PC-3 (cell line): ENCODE results near the gene TRIM24. TPM values are rescaled to one million over a fixed set of nuclear protein-coding genes. Genes with fewer than 3 reads are reported as not detected.

ENCODE experiments used
- ATAC-seq: fragments of 200-7000 bp; cut with Tn5 transposase; 2 replicates; pipeline ENCODE4 v1.9.1; 2020; ENCODE audit warnings: mild to moderate bottlenecking, moderate library complexity
- BruUV-seq: library from RNA; stranded (reverse); fragments of 400-500 nt; replicated peaks from 2 replicates; lab custom pipeline; 2021; lab: Mats Ljungman, UMichigan
- CTCF ChIA-PET: fragments of 300-600 bp; sonication (Branson Sonifier 250); formaldehyde crosslinking; loops from one replicate; lab custom pipeline; 2022; ENCODE audit warnings: antibody characterized with exemption; lab: Charles Lee
- POLR2A ChIA-PET: fragments of 300-600 bp; sonication (Branson Sonifier 250); formaldehyde crosslinking; loops from one replicate; lab custom pipeline; 2022; ENCODE audit warnings: antibody characterized with exemption; ENCODE audit not compliant: unreplicated experiment; lab: Charles Lee
- DNase-seq: peaks from one replicate; pipeline ENCODE4 v3.0.0-alpha.2; 2015
- H2AFZ ChIP-seq: fragments of 300-600 bp; sonication (generic); 2 replicates; pipeline ENCODE4 v1.6.0; 2016; ENCODE audit warnings: antibody characterized with exemption, low read length
- H3F3A ChIP-seq: fragments of 300-600 bp; sonication (generic); one replicate; pipeline ENCODE4 v1.6.0; 2017; ENCODE audit warnings: antibody characterized with exemption, low read length, control low read depth, mild to moderate bottlenecking; ENCODE audit not compliant: unreplicated experiment
- H3K27ac ChIP-seq: fragments of 300-600 bp; sonication (generic); 2 replicates; pipeline ENCODE4 v1.5.1; 2016; ENCODE audit warnings: mild to moderate bottlenecking, low read length
- H3K27me3 ChIP-seq: fragments of 300-600 bp; sonication (generic); 2 replicates; pipeline ENCODE4 v1.6.1; 2016; ENCODE audit warnings: low read length, mixed read lengths
- H3K36me3 ChIP-seq: fragments of 300-600 bp; sonication (generic); 2 replicates; pipeline ENCODE4 v1.6.1; 2016; ENCODE audit warnings: low read depth, mixed run types, low read length, mixed read lengths
- H3K4me1 ChIP-seq: fragments of 300-600 bp; sonication (generic); 2 replicates; pipeline ENCODE4 v1.5.1; 2016; ENCODE audit warnings: low read length; ENCODE audit not compliant: insufficient read depth
- H3K4me2 ChIP-seq: fragments of 300-600 bp; sonication (generic); 2 replicates; pipeline ENCODE4 v1.6.0; 2016; ENCODE audit warnings: low read length
- H3K4me3 ChIP-seq: fragments of 300-600 bp; sonication (generic); 2 replicates; pipeline ENCODE4 v1.5.1; 2016; ENCODE audit warnings: mild to moderate bottlenecking, low read length, mixed read lengths
- H3K79me2 ChIP-seq: fragments of 300-600 bp; sonication (generic); 2 replicates; pipeline ENCODE4 v1.6.1; 2017; ENCODE audit warnings: low read length, mixed read lengths
- H3K9ac ChIP-seq: fragments of 300-600 bp; sonication (generic); 2 replicates; pipeline ENCODE4 v1.6.0; 2016; ENCODE audit warnings: mild to moderate bottlenecking, low read length
- H3K9me2 ChIP-seq: fragments of 300-600 bp; sonication (generic); replicated peaks from 2 replicates; pipeline ENCODE4 v1.6.1; 2016; ENCODE audit warnings: mixed run types, low read length, mixed read lengths
- H3K9me3 ChIP-seq: fragments of 300-600 bp; sonication (generic); 2 replicates; pipeline ENCODE4 v1.6.1; 2016; ENCODE audit warnings: low read length, mixed read lengths
- H4K20me1 ChIP-seq: fragments of 300-600 bp; sonication (generic); 2 replicates; pipeline ENCODE4 v1.6.1; 2016; ENCODE audit warnings: low read length, mixed read lengths
- CTCF ChIP-seq: fragments of 300-600 bp; sonication (generic); conservative IDR thresholded peaks from 2 replicates; pipeline ENCODE4 v1.5.1; 2017; ENCODE audit warnings: antibody characterized with exemption, low read depth, mild to moderate bottlenecking, low read length
- EZH2 ChIP-seq: fragments of 300-600 bp; sonication (generic); IDR thresholded peaks from one replicate; pipeline ENCODE4 v1.6.1; 2017; ENCODE audit warnings: antibody characterized with exemption, mild to moderate bottlenecking, low read length; ENCODE audit not compliant: unreplicated experiment
- EZH2phosphoT487 ChIP-seq: fragments of 300-600 bp; sonication (generic); IDR thresholded peaks from 2 replicates; pipeline ENCODE4 v1.6.1; 2018; ENCODE audit warnings: mild to moderate bottlenecking, antibody characterized with exemption, low read length, borderline replicate concordance
- intact Hi-C: fragments of 100-400 bp; cut with micrococcal nuclease; formaldehyde crosslinking; loops from 2 replicates; pipeline ENCODE4 v1.9.0; 2023
- total RNA-seq: library from RNA; depleted of rRNA; stranded (reverse); fragments of >200 nt; gene quantifications from 2 replicates; pipeline ENCODE4 v1.2.3, GENCODE V29; 2014

TRIM24 gene
- total RNA-seq, 1 experiment from 2014 or later: 12.9 TPM

- intact Hi-C loops: no loop called here
- Histone ChIP-seq H2AFZ (no peak overlapping the region), H3K36me3 (no peaks in the 10 kb centered on the region), H3K27ac (no peak overlapping the region), H3K4me3 (no peak overlapping the region), H3K9me2 (no peaks in the 10 kb centered on the region), H3F3A (no peaks in the 10 kb centered on the region), H3K4me1 (peaks cover 9% of the 10 kb centered on the region; the same call in 1 of the 2 replicates), H4K20me1 (no peaks in the 10 kb centered on the region), H3K4me2 (no peak overlapping the region), H3K27me3 (no peaks in the 10 kb centered on the region), H3K9me3 (no peaks in the 10 kb centered on the region), H3K79me2 (no peaks in the 10 kb centered on the region), H3K9ac (no peak overlapping the region)
- CTCF ChIA-PET: no interaction called here
- POLR2A ChIA-PET: no interaction called here
- BruUV-seq: no TSS peak
- no peak for ATAC-seq
- TF ChIP-seq EZH2: no peak
- TF ChIP-seq CTCF: no peak
- TF ChIP-seq EZH2phosphoT487: no peak
- peak; percentile 37 for DNase-seq
Measured at GRCh38 chr7:138435231-138435919, 24.7 kb upstream of the TRIM24 start.

DNA sequence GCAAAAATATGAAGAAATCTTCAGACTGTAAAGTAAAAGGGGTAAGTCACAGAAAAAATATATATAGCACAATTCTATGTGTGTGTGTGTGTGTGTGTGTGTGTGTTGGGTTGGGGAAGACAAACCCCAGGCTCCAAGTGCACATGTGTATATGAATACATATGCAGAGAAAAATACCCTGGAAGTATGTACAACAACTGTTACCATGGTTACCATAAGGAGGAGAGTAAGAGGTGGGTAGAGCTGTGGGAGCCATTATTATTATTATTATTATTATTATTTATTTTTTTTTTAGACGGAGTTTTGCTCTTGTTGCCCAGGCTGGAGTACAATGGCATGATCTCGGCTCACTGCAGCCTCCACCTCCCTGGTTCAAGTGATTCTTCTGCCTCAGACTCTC is 23.7 kb upstream of the TRIM24 start:
- H3K27me3 ChIP-seq: no peaks in the 10 kb centered on the region
- no peak overlapping the region for H3K4me2 ChIP-seq
- no peaks in the 10 kb centered on the region for H3F3A ChIP-seq
- CTCF ChIA-PET: interaction anchor here (0.7 kb wide), 1 partner anchor 302 kb away, joined by 3 read pairs; no protein-coding TSS in a partner anchor
- DNase-seq (no peak), ATAC-seq (no peak)
- no peak overlapping the region for H3K27ac ChIP-seq
- no peak overlapping the region for H3K9ac ChIP-seq
- H3K9me2 ChIP-seq: no peaks in the 10 kb centered on the region
- H3K4me3 ChIP-seq: no peak overlapping the region
- intact Hi-C loops: no loop called here
- H3K4me1 ChIP-seq: peaks cover 9% of the 10 kb centered on the region; the same call in 1 of the 2 replicates
- POLR2A ChIA-PET: no interaction called here
- no peak overlapping the region for H2AFZ ChIP-seq
- H4K20me1 ChIP-seq: no peaks in the 10 kb centered on the region
- H3K9me3 ChIP-seq: no peaks in the 10 kb centered on the region
- TF ChIP-seq EZH2phosphoT487 (no peak), EZH2 (no peak), CTCF (no peak)
- BruUV-seq: no TSS peak
- no peaks in the 10 kb centered on the region for H3K79me2 ChIP-seq
- H3K36me3 ChIP-seq: no peaks in the 10 kb centered on the region

GRCh38 chr7:138440460-138440859 is 19.6 kb upstream of the TRIM24 start:
- intact Hi-C loops: no loop called here
- no TSS peak for BruUV-seq
- no peak overlapping the region for H3K4me3 ChIP-seq
- no peak overlapping the region for H3K9ac ChIP-seq
- ATAC-seq (no peak), DNase-seq (no peak)
- no peak overlapping the region for H3K4me2 ChIP-seq
- TF ChIP-seq EZH2phosphoT487 (no peak), EZH2 (no peak), CTCF (no peak)
- H3F3A ChIP-seq: no peaks in the 10 kb centered on the region
- H3K9me2 ChIP-seq: no peaks in the 10 kb centered on the region
- POLR2A ChIA-PET: no interaction called here
- peaks cover 6% of the 10 kb centered on the region; the same call in 1 of the 2 replicates for H3K4me1 ChIP-seq
- no peaks in the 10 kb centered on the region for H3K36me3 ChIP-seq
- no peak overlapping the region for H3K27ac ChIP-seq
- no peak overlapping the region for H2AFZ ChIP-seq
- no peaks in the 10 kb centered on the region for H4K20me1 ChIP-seq
- no peaks in the 10 kb centered on the region for H3K9me3 ChIP-seq
- no peaks in the 10 kb centered on the region for H3K79me2 ChIP-seq
- CTCF ChIA-PET: no interaction called here
- H3K27me3 ChIP-seq: no peaks in the 10 kb centered on the region
